COLO829 (cell line): Measurements from ENCODE around the gene A2ML1.
A peak's percentile ranks its signal among the peaks of the same experiment; 100 is the strongest.
"Not testable (repeated sequence)": the region's sequence is repeated elsewhere in the genome, so short reads cannot be mapped to it uniquely, and the experiment has no call there.

ENCODE experiments used
- DNase-seq: peaks from one replicate; pipeline ENCODE4 v3.0.0; 2012; ENCODE audit warnings: low spot score

The A2ML1 gene

DNA sequence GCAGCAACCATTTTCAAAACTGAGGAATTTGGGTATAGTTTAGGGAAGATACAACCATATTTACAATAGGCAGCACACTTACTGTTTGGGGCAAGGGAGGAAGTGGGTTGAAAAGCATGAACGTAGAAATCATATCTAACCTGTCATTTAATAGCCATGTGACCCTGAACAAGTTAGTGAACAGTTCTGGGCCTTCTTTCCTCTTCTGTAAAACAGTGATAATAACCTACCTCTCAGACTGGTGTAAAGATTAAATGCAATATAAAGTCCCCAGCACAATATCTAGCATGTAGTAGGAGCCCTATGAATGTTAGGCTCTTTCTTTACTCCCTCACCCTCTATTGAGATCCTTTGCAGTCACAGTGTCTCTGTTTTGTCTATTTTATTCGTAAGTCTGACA, 33.5 kb downstream of the A2ML1 start:
- no peak for DNase-seq

DNA sequence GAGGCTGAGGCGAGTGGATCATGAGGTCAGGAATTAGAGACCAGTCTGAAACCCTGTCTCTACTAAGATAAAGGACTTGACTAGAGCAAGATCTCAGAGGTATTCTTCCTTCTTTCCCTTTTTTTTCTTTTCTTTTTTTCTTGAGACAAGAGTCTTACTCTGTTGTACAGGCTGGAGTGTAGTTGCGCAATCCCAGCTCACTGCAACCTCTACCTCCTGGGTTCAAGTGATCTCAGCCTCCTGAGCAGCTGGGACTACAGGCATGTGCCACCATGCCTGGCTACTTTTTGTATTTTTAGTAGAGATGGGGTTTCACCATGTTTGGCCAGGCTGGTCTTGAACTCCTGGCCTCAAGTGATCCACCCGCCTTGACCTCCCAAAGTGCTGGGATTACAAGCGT, 37.0 kb downstream of the A2ML1 start:
- not testable (repeated sequence) for DNase-seq

DNA sequence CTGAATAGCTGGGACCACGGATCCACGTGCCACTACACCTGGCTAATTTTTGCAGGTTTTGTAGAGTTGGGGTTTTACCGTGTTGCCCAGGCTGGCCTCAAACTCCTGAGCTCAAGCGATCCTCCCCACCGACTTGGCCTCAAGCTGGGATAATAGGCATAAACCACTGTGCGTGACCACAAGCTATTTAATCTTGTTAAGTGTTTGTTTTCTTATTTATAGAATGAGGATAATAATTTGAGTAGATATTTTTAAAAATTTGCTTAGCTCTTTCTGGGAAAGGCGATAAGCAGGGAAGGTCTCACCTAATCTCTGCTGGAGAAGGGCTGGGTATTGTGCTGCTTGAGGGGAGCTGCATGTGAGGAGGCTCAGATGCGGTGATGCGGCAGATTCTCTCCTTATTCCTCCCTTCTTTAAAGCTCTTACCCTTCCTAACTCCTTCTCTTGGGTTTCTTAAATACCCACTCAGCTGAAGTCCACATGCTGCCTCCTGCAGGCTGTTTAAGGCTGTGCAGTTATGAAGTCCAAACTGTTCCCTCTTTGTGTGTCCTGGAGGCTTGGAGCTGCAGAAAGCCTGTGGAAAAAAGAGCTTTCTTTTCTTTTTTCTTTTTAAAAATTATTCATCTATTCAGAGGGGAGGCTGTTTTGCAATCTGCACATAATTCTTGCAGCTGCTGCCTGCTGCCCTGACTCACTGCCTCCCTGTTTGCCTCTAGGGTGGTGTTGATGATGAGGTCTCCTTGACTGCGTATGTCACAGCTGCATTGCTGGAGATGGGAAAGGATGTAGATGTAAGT, 37.9 kb downstream of the A2ML1 start:
- DNase-seq = peak; percentile 34

DNA sequence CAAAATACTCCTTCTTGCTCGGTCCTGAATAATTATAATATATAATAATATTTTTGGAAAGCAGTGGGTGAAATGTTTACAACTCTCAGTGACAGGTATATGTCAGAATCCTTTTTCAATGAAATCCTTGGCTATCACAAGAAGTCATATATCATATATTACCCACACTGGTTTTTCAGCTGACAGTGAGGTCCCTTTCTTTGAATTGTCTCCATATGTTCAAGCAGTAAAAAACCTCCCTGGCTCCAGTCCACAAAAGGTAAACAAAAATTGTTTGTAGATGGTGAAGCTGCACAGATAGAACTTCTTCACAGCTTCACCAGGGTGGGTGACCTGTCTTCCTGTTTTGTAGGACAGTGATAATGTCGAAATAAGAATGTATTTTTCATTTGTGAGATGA, 44.0 kb downstream of the A2ML1 start:
- DNase-seq = no peak

DNA sequence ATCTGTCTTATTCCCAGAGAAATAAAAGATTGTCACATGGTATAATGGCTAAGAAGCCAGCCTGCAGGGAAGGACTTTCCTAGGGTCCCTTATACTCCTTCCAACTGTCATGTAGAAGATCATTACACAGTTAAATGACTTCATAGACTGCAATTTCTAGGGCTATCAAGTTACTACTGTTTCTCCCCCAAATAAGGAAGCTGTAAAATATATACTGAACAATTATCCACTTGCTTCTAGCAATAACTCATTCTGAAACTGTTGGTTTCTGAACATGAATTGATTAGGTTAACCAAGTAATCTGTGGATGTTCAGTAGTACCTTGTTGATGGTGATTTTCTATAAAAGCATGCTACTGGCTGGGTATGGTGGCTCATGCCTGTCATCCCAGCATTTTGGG, 44.6 kb downstream of the A2ML1 start:
- DNase-seq = no peak

GRCh38 chr12:8867786-8868185, 45.4 kb downstream of the A2ML1 start:
- no peak for DNase-seq

GRCh38 chr12:8870586-8870985, 48.2 kb downstream of the A2ML1 start:
- DNase-seq = no peak

DNA sequence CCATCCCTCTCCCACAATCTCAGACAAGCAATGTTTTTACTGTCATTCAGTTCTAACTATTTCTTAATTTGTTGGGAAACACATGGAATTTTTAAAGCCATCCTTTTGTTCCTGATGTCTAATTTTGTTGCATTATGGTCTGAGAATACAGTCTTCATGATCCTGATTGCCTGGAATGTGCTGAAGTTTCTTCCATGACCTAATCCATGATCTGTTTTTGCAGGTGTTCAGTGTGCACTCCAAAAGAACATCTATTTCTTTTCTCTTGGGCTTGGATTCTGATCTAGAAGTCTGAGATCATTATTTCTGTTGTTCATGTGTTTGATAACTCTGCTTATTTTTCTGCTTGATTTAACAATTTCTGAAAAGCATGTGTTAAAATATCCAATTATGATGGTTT, 48.6 kb downstream of the A2ML1 start:
- no peak for DNase-seq

GRCh38 chr12:8876887-8877286, 54.5 kb downstream of the A2ML1 start:
- no peak for DNase-seq

DNA sequence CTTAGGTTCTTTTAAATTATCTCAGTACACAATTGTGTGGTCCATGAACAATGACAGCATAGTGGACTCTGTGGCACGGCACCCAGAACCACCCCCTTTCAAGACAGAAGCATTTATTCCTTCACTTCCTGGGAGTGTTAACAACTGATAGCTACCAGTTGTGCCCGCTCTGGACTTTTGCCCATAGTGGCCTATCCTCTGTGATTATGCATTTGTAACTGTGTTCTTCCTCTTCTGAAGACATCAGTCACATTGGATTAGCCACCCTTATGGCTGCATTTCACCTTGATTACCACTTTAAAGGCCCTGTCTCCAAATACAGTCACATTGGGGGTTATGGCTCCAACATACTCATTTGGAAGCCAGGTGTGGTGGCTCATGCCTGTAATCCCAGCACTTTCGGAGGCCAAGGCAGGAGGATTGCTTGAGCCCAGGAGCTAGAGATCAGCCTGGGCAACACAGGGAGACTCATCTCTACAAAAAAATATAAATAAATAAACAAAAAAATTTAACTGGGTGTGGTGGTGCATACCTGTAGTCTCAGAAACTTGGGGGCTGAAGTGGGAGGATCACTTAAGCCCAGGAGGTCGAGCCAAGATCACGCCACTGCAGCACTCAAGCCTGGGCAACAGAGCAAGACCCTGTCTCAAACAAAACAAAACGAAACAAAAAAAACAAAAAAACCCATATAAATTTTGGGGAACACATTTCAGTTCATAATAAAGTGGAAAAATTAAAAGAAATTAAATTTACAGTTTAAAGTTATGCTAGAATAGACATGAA, 64.3 kb downstream of the A2ML1 start:
- no peak for DNase-seq

DNA sequence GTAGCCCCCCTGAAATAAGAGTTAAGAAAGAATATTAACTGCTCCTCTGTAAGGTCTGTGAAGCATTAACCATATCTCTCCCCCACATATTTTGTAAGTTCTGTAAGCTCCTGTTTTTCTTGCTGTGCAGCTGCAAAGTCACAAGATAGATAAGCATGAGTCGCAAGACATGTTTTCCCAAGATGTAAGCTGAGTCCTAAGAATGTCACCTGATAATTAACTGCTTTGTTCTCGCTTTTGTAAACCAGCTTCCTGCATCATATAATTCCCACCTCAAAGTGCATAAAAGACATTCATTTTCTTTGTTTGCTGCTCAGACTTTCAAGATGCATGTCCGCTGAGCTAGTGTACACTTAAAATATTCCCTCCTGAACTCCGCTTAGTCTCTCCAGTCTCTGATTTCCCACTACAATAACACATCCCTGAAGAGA, 64.9 kb downstream of the A2ML1 start:
- no peak for DNase-seq

DNA sequence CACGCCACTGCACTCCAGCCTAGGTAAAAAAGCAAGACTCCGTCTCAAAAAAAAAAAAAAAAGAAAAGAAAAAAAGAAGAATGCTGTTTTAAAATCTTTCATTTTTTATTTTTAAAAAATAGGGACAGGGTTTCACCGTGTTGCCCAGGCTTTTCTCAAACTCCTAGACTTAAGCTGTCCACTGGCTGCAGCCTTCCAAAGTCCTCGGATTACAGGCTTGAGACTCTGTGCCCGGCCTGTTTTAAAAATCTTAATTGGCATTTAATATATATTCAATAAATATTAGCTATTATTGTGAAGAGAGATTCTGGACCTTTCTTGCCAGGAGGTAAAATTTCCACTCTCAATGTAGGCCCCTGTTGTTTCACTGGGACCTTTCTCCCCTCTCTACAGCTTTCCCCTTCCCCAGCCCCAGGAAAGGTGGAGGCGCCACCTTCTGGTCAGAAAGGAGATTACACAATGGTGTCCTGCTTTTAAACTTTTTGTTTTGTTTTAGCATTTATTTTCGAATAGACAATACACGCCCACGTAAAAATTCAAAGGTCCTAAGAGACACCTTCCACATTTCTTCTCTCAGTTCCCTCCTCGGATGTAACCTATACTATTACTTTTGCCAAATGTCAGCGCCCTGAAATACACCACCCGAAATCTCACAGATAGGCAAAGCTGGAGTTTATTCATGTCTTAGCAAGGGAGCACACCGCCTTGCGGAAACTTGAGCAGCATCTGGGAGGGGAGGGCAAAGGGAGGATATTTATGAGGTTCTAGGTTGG, 68.1 kb downstream of the A2ML1 start:
- DNase-seq = peak; percentile 56

GRCh38 chr12:8891976-8892375, 69.6 kb downstream of the A2ML1 start:
- DNase-seq = no peak

DNA sequence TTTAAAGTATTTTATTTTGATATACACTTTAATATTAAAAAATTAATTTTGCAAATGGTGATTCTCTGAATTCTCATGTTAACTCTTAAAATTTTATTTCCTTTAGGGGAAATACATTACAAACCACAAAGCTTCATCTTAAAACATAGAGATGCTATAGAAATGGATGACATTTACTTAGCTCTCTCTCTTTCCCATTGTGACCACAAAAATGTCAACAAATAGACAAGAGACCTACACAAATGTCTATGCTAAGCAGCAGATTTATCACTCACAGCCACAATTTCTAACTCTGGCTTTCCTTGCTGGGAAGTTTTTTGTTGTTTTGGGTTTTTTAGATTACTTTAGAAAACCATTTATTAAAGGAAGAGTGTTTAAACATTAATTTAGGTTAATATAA, 72.0 kb downstream of the A2ML1 start:
- DNase-seq = peak; percentile 38

GRCh38 chr12:8894986-8895385, 72.6 kb downstream of the A2ML1 start:
- DNase-seq = no peak

GRCh38 chr12:8897081-8897480, 74.7 kb downstream of the A2ML1 start:
- DNase-seq = no peak

DNA sequence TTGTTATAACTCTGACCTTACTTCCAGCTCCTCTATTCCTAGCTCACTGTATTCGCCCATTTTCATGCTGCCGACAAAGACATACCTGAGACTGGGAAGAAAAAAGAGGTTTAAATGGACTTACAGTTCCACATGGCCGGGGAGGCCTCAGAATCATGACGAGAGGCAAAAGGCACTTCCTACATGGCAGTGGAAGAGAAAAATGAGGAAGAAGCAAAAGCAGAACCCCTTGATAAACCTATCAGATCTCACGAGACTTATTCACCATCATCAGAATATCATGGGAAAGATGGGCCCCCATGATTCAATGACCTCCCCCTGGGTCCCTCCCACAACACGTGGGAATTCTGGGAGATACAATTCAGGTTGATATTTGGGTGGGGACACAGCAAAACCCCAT, 77.4 kb downstream of the A2ML1 start:
- DNase-seq = no peak

- DNase-seq = not testable (repeated sequence)
These were observed 80.3 kb downstream of the A2ML1 start for GRCh38 chr12:8902703-8903102.

- no peak for DNase-seq
These were observed 81.2 kb downstream of the A2ML1 start for GRCh38 chr12:8903646-8904045.

DNA sequence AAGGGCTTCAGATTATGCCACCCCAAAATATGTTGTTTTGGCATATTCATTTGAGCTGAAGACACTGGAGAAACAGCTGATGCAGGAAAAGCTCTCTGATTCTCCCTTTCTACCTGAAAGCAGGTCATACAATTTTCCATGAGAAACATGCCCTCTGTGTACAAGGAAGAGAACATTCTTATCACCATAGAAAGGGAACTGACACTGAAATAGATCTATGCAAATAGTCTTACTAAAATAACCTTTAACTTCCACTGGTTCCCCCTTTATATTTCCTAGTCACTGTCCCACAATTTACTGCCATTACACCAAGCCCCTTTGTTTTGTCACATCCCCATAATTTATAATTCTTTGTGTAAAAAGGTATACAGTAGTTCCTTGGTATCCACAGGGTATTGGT, 82.2 kb downstream of the A2ML1 start:
- DNase-seq = no peak

DNA sequence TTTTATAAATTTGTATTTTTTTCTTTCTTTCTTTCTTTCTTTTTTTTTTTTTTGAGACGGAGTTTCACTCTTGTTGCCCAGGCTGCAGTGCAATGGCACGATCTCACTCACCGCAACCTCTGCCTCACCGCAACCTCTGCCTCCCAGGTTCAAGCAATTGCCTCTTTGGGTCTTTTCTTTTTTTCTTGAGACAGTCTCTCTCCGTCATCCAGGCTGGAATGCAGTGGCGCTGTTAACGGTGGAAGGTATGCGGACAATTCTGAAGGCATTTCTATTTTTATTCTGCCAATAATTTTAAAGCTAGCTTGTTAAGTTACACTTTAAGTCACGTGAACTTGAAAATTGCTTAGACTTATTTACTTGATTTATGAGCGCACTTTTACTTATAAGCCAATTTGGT, 83.1 kb downstream of the A2ML1 start:
- DNase-seq = no peak

DNA sequence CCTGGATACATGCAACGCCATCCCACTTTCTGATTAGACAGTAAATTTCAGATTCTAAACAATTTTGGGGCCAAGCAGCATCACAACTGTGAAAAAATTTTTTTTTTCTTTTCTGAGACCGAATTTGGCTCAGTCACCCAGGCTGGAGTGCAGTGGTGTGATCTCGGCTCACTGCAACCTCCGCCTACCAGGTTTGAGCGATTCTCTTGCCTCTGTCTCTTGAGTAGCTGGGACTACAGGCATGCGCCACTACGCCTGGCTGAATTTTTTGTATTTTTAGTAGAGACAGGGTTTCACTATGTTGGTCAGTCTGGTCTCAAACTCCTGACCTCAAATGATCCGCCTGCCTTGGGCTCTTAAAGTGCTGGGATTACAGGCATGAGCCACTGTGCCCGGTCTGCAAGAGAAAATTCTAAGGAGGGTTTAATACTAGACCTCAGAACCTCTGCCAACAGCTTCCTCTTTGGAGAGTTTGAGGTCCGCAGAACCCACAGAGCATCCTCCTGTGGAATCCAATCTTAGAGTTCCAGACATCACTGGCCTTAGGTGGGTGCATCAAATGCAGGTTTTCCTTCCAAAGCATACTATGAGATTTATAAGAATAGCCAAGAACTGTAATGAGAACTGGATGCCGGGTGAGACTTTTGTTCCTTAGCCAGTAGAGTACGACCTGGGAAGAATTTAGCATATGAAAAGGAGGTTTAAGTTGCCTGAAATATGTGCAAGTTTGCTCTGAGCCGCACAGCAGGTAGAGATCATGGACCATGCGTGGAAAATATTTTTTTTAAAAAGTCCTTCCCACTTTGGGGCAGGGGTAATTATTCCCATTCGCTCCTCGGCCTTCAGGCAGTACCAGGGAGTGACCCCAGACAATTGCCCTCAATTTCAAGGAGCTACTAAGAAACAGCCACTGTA, 84.1 kb downstream of the A2ML1 start:
- DNase-seq = no peak
